AG09309 (cell line): Measurements from ENCODE around the gene PHKG2.

Experiments used
- DNase-seq: peaks from one replicate; pipeline ENCODE4 v3.0.0-alpha.2; 2010; ENCODE audit warnings: low read depth
- H3K4me3 ChIP-seq: 2 replicates; pipeline ENCODE4 v1.5.1; 2011; ENCODE audit warnings: mild to moderate bottlenecking, low read depth, low read length, moderate library complexity; ENCODE audit not compliant: control insufficient read depth
- CTCF ChIP-seq: IDR thresholded peaks from 2 replicates; pipeline ENCODE4 v1.5.1; 2011; ENCODE audit warnings: mild to moderate bottlenecking, low read depth, low read length, inconsistent platforms; ENCODE audit not compliant: insufficient read depth, control insufficient read depth; ENCODE audit errors: missing control alignments

Gene PHKG2

GRCh38 chr16:30703971-30704370 is 44.3 kb upstream of the PHKG2 start:
- no peak overlapping the region for H3K4me3 ChIP-seq
- TF ChIP-seq CTCF, result no peak
- no peak for DNase-seq

GRCh38 chr16:30706046-30706445 is 42.2 kb upstream of the PHKG2 start:
- no peak overlapping the region for H3K4me3 ChIP-seq
- DNase-seq, result no peak
- no peak for TF ChIP-seq CTCF

- H3K4me3 ChIP-seq, result no peak overlapping the region
- no peak for TF ChIP-seq CTCF
- DNase-seq, result no peak
Observed at GRCh38 chr16:30710971-30711370, 37.3 kb upstream of the PHKG2 start.

GRCh38 chr16:30711712-30712111 is 36.5 kb upstream of the PHKG2 start:
- no peak for TF ChIP-seq CTCF
- no peak overlapping the region for H3K4me3 ChIP-seq
- no peak for DNase-seq

- no peak overlapping the region for H3K4me3 ChIP-seq
- DNase-seq, result no peak
- no peak for TF ChIP-seq CTCF
Observed at GRCh38 chr16:30715750-30716445, 32.3 kb upstream of the PHKG2 start.

- no peak overlapping the region for H3K4me3 ChIP-seq
- DNase-seq, result no peak
- TF ChIP-seq CTCF, result no peak
Observed at GRCh38 chr16:30720086-30720485, 28.1 kb upstream of the PHKG2 start.
